Astrocyte of the spinal cord (primary cell): ENCODE measurements around the gene AP1M1.

ENCODE experiments used
- DNase-seq: peaks from one replicate; pipeline ENCODE4 v3.0.0; 2011; ENCODE audit warnings: low read depth, low spot score
- H3K4me3 ChIP-seq: 2 replicates; pipeline ENCODE4 v1.5.1; 2011; ENCODE audit warnings: low read depth, mild to moderate bottlenecking, low read length, moderate library complexity
- CTCF ChIP-seq: IDR thresholded peaks from 2 replicates; pipeline ENCODE4 v1.5.1; 2012; ENCODE audit warnings: low read depth, mild to moderate bottlenecking, low read length, inconsistent platforms
- in situ Hi-C: cut with HindIII; loops from 2 replicates; pipeline ENCODE4 v1.10.0; 2017; ENCODE audit warnings: low sequenced_read_pairs

AP1M1 gene

DNA sequence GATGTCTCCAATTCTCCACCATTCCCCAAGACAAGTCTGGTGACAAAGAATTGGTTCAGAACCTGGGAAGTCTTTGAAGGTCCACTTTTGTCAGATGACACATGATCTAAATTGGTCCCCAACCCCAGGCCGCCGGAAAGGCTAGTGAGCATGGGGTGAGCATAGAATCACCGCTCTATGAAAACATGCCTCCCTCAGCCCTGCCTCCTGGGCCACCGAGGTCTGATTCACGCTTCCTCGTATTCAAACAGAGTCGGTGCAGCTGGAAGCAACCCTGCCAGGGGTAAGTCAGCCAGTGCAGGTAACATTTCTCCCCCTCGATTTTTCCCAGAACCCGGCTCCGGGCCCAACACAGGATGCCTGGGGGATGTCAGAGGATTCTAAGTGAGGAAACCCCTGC, 93.0 kb downstream of the AP1M1 start:
- in situ Hi-C loops = no loop called here
- no peak overlapping the region for H3K4me3 ChIP-seq
- no peak for TF ChIP-seq CTCF
- no peak for DNase-seq

- in situ Hi-C loops = no loop called here
- no peak overlapping the region for H3K4me3 ChIP-seq
- peak; percentile 85 for DNase-seq
- no peak for TF ChIP-seq CTCF
These were observed 95.7 kb downstream of the AP1M1 start for GRCh38 chr19:16293118-16294091.

DNA sequence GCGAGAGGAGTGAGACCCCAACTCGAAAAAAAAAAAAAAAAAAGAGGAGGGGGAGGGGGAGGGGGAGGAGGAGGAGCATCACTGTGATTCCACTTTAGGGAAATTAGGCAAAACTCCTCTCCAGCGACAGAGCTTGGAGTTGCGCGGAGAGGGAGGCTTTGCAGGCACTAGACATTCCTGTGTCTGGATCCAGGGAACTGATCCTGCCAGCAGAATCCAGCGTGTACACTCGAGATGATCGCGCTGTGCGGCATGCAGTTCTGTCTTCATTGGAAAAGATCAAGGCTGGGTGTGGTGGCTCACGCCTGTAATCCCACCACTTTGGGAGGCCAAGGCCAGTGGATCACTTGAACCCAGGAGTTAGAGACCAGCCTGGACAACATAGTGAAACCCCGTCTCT, 97.3 kb downstream of the AP1M1 start:
- DNase-seq = no peak
- no peak for TF ChIP-seq CTCF
- in situ Hi-C loops = no loop called here
- H3K4me3 ChIP-seq = no peak overlapping the region
